Glutamatergic neuron (in vitro differentiated cells): ENCODE data around the gene C21orf58. TPM values are rescaled to one million over a fixed set of nuclear protein-coding genes. Genes with fewer than 3 reads are reported as not detected.

Experiments used
- DNase-seq: peaks from one replicate; pipeline ENCODE4 v3.0.0; 2022
- H3K27ac Mint-ChIP-seq: one replicate; pipeline ENCODE4 v1.8.0; 2020; ENCODE audit warnings: mild to moderate bottlenecking, mixed read lengths, inconsistent platforms; ENCODE audit not compliant: unreplicated experiment
- H3K27me3 Mint-ChIP-seq: one replicate; pipeline ENCODE4 v1.8.0; 2020; ENCODE audit warnings: mild to moderate bottlenecking, moderate library complexity, mixed read lengths, inconsistent platforms; ENCODE audit not compliant: unreplicated experiment
- H3K36me3 Mint-ChIP-seq: one replicate; pipeline ENCODE4 v1.8.0; 2020; ENCODE audit warnings: mild to moderate bottlenecking, mixed read lengths, inconsistent platforms; ENCODE audit not compliant: unreplicated experiment
- H3K4me1 Mint-ChIP-seq: one replicate; pipeline ENCODE4 v1.8.0; 2020; ENCODE audit warnings: mild to moderate bottlenecking, low read depth, mixed read lengths, inconsistent platforms; ENCODE audit not compliant: unreplicated experiment
- H3K4me3 Mint-ChIP-seq: one replicate; pipeline ENCODE4 v1.8.0; 2020; ENCODE audit warnings: mild to moderate bottlenecking, mixed read lengths, inconsistent platforms; ENCODE audit not compliant: unreplicated experiment
- H3K9me3 Mint-ChIP-seq: one replicate; pipeline ENCODE4 v1.8.0; 2020; ENCODE audit warnings: mild to moderate bottlenecking, moderate library complexity, mixed read lengths, inconsistent platforms; ENCODE audit not compliant: unreplicated experiment
- CTCF ChIP-seq: fragments of 200-600 bp; sonication (generic); IDR thresholded peaks from one replicate; pipeline ENCODE4 v1.5.0; 2021; ENCODE audit not compliant: partially characterized antibody, unreplicated experiment
- total RNA-seq: library from RNA; stranded (reverse); fragmentation: NEBNext Ultra II Directional; extraction: Animal tissue kit (Norgen Biotek cat#: 25700); gene quantifications from one replicate; pipeline ENCODE4 v1.2.1, GENCODE V29; 2021; ENCODE audit not compliant: unreplicated experiment

Gene C21orf58
- total RNA-seq, 1 donor from 2014 or later = 9.7 TPM

DNA sequence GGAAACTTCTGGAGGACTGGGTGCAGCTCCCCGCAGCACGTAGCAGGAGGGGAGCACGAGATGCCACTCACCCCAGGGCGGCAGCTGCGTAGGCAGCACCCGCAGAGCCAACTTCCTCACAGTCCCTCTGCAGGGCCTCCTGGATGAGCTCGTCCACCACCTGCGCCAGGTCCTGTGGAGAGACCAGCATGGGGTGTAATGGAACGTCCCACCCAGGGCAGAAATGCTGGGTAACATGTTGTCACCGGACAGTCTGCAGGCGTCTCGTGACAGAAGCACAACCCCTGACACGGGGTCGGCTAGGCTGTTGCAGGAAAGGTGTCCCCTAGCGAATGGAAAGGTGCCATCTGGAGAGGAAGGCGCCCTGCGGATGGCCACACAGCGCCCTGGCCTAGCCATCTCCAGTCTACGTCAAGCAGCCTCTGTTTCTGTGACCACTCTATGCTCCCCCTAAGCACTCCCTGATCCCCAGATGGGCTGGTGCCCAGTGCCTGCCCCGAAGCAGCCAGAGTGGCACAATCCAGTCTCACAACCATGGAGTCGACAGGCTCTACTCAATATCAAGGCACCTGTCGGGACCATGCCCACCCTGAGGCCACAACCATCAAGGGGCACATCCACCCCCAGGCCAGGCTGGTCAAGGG, 59.5 kb downstream of the C21orf58 start:
- TF ChIP-seq CTCF = no peak
- Mint-ChIP-seq H3K4me3 (no peak overlapping the region), H3K4me1 (no peaks in the 10 kb centered on the region), H3K27me3 (peaks cover 7% of the 10 kb centered on the region), H3K9me3 (no peaks in the 10 kb centered on the region), H3K27ac (no peak overlapping the region), H3K36me3 (no peaks in the 10 kb centered on the region)
- DNase-seq = no peak

DNA sequence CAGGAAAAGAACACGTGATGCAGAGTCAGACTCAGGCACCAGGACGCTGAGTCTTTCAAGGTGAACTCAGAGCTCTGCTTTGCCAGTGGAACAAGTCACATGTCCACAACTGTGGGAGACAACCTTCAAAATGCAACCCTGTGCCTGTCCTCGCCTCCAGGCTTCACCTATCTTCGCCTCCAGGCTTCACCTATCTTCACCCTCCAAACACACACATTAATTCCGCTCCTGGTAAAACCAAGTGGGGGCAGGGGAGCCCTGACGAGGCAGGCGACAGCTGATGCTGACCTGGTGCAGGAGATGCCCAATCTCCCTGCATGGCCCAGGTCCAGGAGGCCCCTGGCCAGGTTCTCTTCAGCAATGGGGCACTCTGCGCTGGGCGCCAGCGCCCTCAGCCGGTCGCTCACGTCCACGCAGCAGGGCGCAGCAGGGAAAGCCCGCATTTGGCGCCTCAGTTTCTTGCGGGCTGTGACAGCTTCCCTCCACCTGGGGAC, 67.1 kb downstream of the C21orf58 start:
- Mint-ChIP-seq H3K9me3 (peaks cover 2% of the 10 kb centered on the region), H3K27me3 (peaks cover 11% of the 10 kb centered on the region), H3K4me3 (no peak overlapping the region), H3K27ac (no peak overlapping the region), H3K36me3 (no peaks in the 10 kb centered on the region), H3K4me1 (peaks cover 17% of the 10 kb centered on the region)
- no peak for TF ChIP-seq CTCF
- no peak for DNase-seq

GRCh38 chr21:46255758-46256337, 67.8 kb downstream of the C21orf58 start:
- Mint-ChIP-seq H3K27ac (no peak overlapping the region), H3K36me3 (no peaks in the 10 kb centered on the region), H3K4me1 (peaks cover 17% of the 10 kb centered on the region), H3K4me3 (no peak overlapping the region), H3K27me3 (peaks cover 11% of the 10 kb centered on the region), H3K9me3 (peaks cover 2% of the 10 kb centered on the region)
- no peak for DNase-seq
- TF ChIP-seq CTCF = no peak

GRCh38 chr21:46255166-46255565, 68.5 kb downstream of the C21orf58 start:
- DNase-seq = no peak
- H3K4me3 Mint-ChIP-seq = no peak overlapping the region
- peaks cover 9% of the 10 kb centered on the region for H3K27me3 Mint-ChIP-seq
- TF ChIP-seq CTCF = no peak
- H3K27ac Mint-ChIP-seq = no peak overlapping the region
- H3K36me3 Mint-ChIP-seq = no peaks in the 10 kb centered on the region
- H3K9me3 Mint-ChIP-seq = peaks cover 2% of the 10 kb centered on the region
- H3K4me1 Mint-ChIP-seq = peaks cover 17% of the 10 kb centered on the region
